Progenitor cell of endocrine pancreas (in vitro differentiated cells): ENCODE results near the gene POLN. TPM values are rescaled to one million over a fixed set of nuclear protein-coding genes. Genes with fewer than 3 reads are reported as not detected.

ENCODE experiments used
- DNase-seq: peaks from one replicate; pipeline ENCODE4 v3.0.0; 2021; ENCODE audit warnings: low spot score; ENCODE audit not compliant: unreplicated experiment
- H3K27ac Mint-ChIP-seq: 2 replicates; pipeline ENCODE4 v1.8.0; 2021; ENCODE audit warnings: mild to moderate bottlenecking, moderate library complexity, mixed read lengths
- H3K27me3 Mint-ChIP-seq: 2 replicates; pipeline ENCODE4 v1.8.0; 2021; ENCODE audit warnings: mixed read lengths
- H3K36me3 Mint-ChIP-seq: 2 replicates; pipeline ENCODE4 v1.8.0; 2022; ENCODE audit warnings: mixed read lengths; ENCODE audit not compliant: insufficient read depth
- H3K4me1 Mint-ChIP-seq: 2 replicates; pipeline ENCODE4 v1.8.0; 2021; ENCODE audit warnings: low read depth, mixed read lengths
- H3K4me3 Mint-ChIP-seq: 2 replicates; pipeline ENCODE4 v1.8.0; 2021; ENCODE audit warnings: low read depth, mild to moderate bottlenecking, moderate library complexity, mixed read lengths
- H3K9me3 Mint-ChIP-seq: 2 replicates; pipeline ENCODE4 v1.8.0; 2021; ENCODE audit warnings: low read depth, mixed read lengths
- CTCF ChIP-seq: fragments of 200-600 bp; sonication (generic); IDR thresholded peaks from one replicate; pipeline ENCODE4 v1.5.0; 2021; ENCODE audit warnings: antibody characterized with exemption, mild to moderate bottlenecking; ENCODE audit not compliant: unreplicated experiment
- total RNA-seq: library from RNA; stranded (reverse); gene quantifications from 2 replicates; pipeline ENCODE4 v1.2.1, GENCODE V29; 2021

Gene POLN
- total RNA-seq, 1 donor from 2014 or later: 5.9 TPM

DNA sequence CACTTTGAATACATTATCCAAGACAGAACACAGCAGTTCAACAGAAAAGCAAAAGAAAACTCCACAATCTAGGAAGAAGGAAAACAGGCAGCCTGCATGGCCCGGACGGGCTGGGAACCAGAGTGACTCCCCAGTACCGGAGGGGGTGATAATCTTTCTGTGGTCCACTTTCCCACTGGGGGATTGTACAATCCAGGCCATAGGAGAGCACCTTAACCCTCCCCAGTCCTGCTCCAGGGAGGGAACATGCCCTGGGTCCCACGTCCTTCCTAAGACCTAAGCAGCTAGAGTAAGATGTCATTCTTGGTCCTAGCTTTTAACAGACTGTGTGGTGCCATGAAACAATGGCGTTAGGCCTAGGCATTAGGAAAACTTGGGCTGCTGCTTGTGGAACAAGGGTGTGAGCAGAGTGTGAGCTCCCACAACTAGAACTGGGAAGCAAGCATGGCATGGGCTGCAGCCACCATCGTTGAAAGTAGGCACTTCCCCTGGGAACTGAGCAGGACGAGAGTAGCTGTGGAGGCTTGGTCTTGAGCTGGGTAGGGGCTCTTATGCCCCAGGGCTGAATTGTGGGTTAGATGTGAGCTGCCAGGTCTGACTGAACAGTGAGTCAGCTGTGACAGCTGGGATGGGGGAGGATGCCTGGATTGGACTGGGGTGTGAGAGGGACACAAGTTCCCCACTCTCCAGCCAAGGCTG, 140.4 kb downstream of the POLN start:
- Mint-ChIP-seq H3K27ac (no peak overlapping the region), H3K27me3 (no peaks in the 10 kb centered on the region), H3K4me1 (no peaks in the 10 kb centered on the region), H3K4me3 (no peak overlapping the region), H3K9me3 (peaks cover 20% of the 10 kb centered on the region), H3K36me3 (peaks cover 5% of the 10 kb centered on the region)
- TF ChIP-seq CTCF: no peak
- DNase-seq: no peak

- no peak for DNase-seq
- no peak overlapping the region for H3K4me3 Mint-ChIP-seq
- peaks cover 4% of the 10 kb centered on the region for H3K9me3 Mint-ChIP-seq
- no peaks in the 10 kb centered on the region for H3K4me1 Mint-ChIP-seq
- no peak for TF ChIP-seq CTCF
- no peak overlapping the region for H3K27ac Mint-ChIP-seq
- peaks cover 3% of the 10 kb centered on the region for H3K36me3 Mint-ChIP-seq
- H3K27me3 Mint-ChIP-seq: peaks cover 8% of the 10 kb centered on the region
These were observed 145.8 kb downstream of the POLN start for GRCh38 chr4:2096073-2096609.

GRCh38 chr4:2095236-2096072, 146.5 kb downstream of the POLN start:
- TF ChIP-seq CTCF: no peak

GRCh38 chr4:2094545-2094944, 147.4 kb downstream of the POLN start:
- peaks cover 20% of the 10 kb centered on the region for H3K27me3 Mint-ChIP-seq
- peaks cover 4% of the 10 kb centered on the region for H3K9me3 Mint-ChIP-seq
- peaks cover 3% of the 10 kb centered on the region for H3K36me3 Mint-ChIP-seq
- peaks cover 2% of the 10 kb centered on the region for H3K4me1 Mint-ChIP-seq
- H3K4me3 Mint-ChIP-seq: no peak overlapping the region
- H3K27ac Mint-ChIP-seq: no peak overlapping the region
- no peak for DNase-seq
- TF ChIP-seq CTCF: no peak

More at GRCh38 chr4:2095236-2096072, 146.5 kb downstream of the POLN start:
- Mint-ChIP-seq H3K36me3 (peaks cover 3% of the 10 kb centered on the region), H3K4me1 (no peaks in the 10 kb centered on the region), H3K4me3 (no peak overlapping the region), H3K27me3 (peaks cover 15% of the 10 kb centered on the region), H3K9me3 (peaks cover 4% of the 10 kb centered on the region), H3K27ac (no peak overlapping the region)
- DNase-seq: no peak

GRCh38 chr4:2093265-2093664, 148.7 kb downstream of the POLN start:
- no peak for TF ChIP-seq CTCF
- Mint-ChIP-seq H3K27ac (no peak overlapping the region), H3K27me3 (peaks cover 20% of the 10 kb centered on the region), H3K4me1 (peaks cover 12% of the 10 kb centered on the region), H3K4me3 (no peak overlapping the region), H3K36me3 (peaks cover 3% of the 10 kb centered on the region), H3K9me3 (peaks cover 4% of the 10 kb centered on the region)
- DNase-seq: no peak
